OCI-LY3 (cell line): ENCODE data around the gene KATNB1.

Source experiments
- H2AFZ ChIP-seq: fragments of 200-600, 300-600 bp; shearing (Covaris generic); 2 replicates; pipeline ENCODE4 v1.6.0; 2014; ENCODE audit warnings: antibody characterized with exemption, low read depth, low read length
- H3K27ac ChIP-seq: fragments of 200-600, 300-600 bp; sonication (generic); 2 replicates; pipeline ENCODE4 v1.5.1; 2014; ENCODE audit warnings: mild to moderate bottlenecking, low read length, moderate library complexity, mixed read lengths
- H3K27me3 ChIP-seq: fragments of 200-600, 300-600 bp; sonication (generic); 2 replicates; pipeline ENCODE4 v1.6.1; 2014; ENCODE audit warnings: low read depth, low read length, mixed read lengths
- H3K36me3 ChIP-seq: fragments of 200-600, 300-600 bp; sonication (generic); replicated peaks from 2 replicates; pipeline ENCODE3; 2014; ENCODE audit warnings: low read depth, low read length, mixed read lengths
- H3K4me1 ChIP-seq: fragments of 300-600, 200-600 bp; sonication (generic); 2 replicates; pipeline ENCODE4 v1.6.1; 2014; ENCODE audit warnings: low read length, mixed read lengths
- H3K4me2 ChIP-seq: fragments of 200-600, 300-600 bp; sonication (generic); 2 replicates; pipeline ENCODE4 v1.6.1; 2014; ENCODE audit warnings: low read length, mixed read lengths
- H3K4me3 ChIP-seq: fragments of 300-600, 200-600 bp; sonication (generic); 2 replicates; pipeline ENCODE4 v1.5.1; 2014; ENCODE audit warnings: antibody characterized with exemption, mild to moderate bottlenecking, low read length, moderate library complexity
- H3K79me2 ChIP-seq: fragments of 300-600, 200-600 bp; shearing (Covaris generic); 2 replicates; pipeline ENCODE4 v1.6.1; 2014; ENCODE audit warnings: mild to moderate bottlenecking, low read length, mixed read lengths
- H3K9ac ChIP-seq: fragments of 300-600, 200-600 bp; shearing (Covaris generic); 2 replicates; pipeline ENCODE4 v1.6.0; 2014; ENCODE audit warnings: mild to moderate bottlenecking, low read length, moderate library complexity
- H3K9me3 ChIP-seq: fragments of 200-600, 300-600 bp; shearing (Covaris generic); 2 replicates; pipeline ENCODE4 v1.6.1; 2014; ENCODE audit warnings: low read length, mixed read lengths; ENCODE audit not compliant: insufficient read depth
- H4K20me1 ChIP-seq: fragments of 200-600, 300-600 bp; sonication (generic); 2 replicates; pipeline ENCODE4 v1.6.1; 2016; ENCODE audit warnings: low read length, mixed read lengths; ENCODE audit not compliant: insufficient read depth
- EZH2phosphoT487 ChIP-seq: fragments of 200-600 bp; shearing (Covaris generic); IDR thresholded peaks from 2 replicates; pipeline ENCODE4 v1.6.1; 2018; ENCODE audit warnings: antibody characterized with exemption, mixed run types, low read depth
- TF ChIP-seq, protein P1 (sequence below): fragments of 200-600, 300-600 bp; sonication (generic); IDR thresholded peaks from 2 replicates; pipeline ENCODE4 v1.5.1; 2014; ENCODE audit warnings: antibody characterized with exemption, low read length, low read depth

The KATNB1 gene

GRCh38 chr16:57720142-57720575 is 15.4 kb upstream of the KATNB1 start:
- Histone ChIP-seq H3K79me2 (no peaks in the 10 kb centered on the region), H3K9me3 (no peaks in the 10 kb centered on the region), H3K36me3 (no peaks in the 10 kb centered on the region), H3K4me1 (peaks cover 3% of the 10 kb centered on the region; the same call in 1 of the 2 replicates), H3K4me2 (no peak overlapping the region), H4K20me1 (no peaks in the 10 kb centered on the region), H2AFZ (no peak overlapping the region), H3K27me3 (peaks cover 8% of the 10 kb centered on the region), H3K27ac (no peak overlapping the region), H3K9ac (no peak overlapping the region), H3K4me3 (no peak overlapping the region)
- TF ChIP-seq, protein P1, sequence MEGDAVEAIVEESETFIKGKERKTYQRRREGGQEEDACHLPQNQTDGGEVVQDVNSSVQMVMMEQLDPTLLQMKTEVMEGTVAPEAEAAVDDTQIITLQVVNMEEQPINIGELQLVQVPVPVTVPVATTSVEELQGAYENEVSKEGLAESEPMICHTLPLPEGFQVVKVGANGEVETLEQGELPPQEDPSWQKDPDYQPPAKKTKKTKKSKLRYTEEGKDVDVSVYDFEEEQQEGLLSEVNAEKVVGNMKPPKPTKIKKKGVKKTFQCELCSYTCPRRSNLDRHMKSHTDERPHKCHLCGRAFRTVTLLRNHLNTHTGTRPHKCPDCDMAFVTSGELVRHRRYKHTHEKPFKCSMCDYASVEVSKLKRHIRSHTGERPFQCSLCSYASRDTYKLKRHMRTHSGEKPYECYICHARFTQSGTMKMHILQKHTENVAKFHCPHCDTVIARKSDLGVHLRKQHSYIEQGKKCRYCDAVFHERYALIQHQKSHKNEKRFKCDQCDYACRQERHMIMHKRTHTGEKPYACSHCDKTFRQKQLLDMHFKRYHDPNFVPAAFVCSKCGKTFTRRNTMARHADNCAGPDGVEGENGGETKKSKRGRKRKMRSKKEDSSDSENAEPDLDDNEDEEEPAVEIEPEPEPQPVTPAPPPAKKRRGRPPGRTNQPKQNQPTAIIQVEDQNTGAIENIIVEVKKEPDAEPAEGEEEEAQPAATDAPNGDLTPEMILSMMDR, result peak; percentile 61
- TF ChIP-seq EZH2phosphoT487, result no peak

- Histone ChIP-seq H3K4me3 (no peak overlapping the region), H3K27ac (no peak overlapping the region), H3K27me3 (no peaks in the 10 kb centered on the region), H3K4me1 (peaks cover 6% of the 10 kb centered on the region; the same call in 1 of the 2 replicates), H3K36me3 (no peaks in the 10 kb centered on the region), H3K9ac (no peak overlapping the region), H3K4me2 (no peak overlapping the region), H3K79me2 (no peaks in the 10 kb centered on the region), H3K9me3 (no peaks in the 10 kb centered on the region), H2AFZ (no peak overlapping the region), H4K20me1 (no peaks in the 10 kb centered on the region)
- no peak for TF ChIP-seq EZH2phosphoT487
- TF ChIP-seq, protein P1, result no peak
Observed at GRCh38 chr16:57721356-57722209, 14.0 kb upstream of the KATNB1 start.

DNA sequence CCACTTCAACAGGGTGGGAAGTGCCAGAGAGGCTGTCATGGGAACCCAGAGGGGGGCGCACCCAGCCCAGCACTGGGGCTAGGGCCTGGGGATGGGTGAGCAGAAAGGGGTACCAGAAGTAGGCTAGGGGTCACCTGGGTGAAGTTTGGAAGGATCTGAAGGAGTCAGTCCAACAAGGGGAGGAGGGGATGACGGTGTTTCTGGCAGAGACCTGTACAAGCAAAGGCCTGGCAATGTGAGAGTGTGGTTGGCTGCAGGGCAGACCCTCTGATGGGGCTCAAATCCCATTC is 13.4 kb upstream of the KATNB1 start:
- H3K27me3 ChIP-seq, result no peaks in the 10 kb centered on the region
- no peak overlapping the region for H2AFZ ChIP-seq
- TF ChIP-seq, protein P1, result no peak
- no peak for TF ChIP-seq EZH2phosphoT487
- H3K4me2 ChIP-seq, result no peak overlapping the region
- no peaks in the 10 kb centered on the region for H3K36me3 ChIP-seq
- H3K79me2 ChIP-seq, result no peaks in the 10 kb centered on the region
- H3K27ac ChIP-seq, result no peak overlapping the region
- no peaks in the 10 kb centered on the region for H4K20me1 ChIP-seq
- peaks cover 6% of the 10 kb centered on the region; the same call in 1 of the 2 replicates for H3K4me1 ChIP-seq
- H3K9ac ChIP-seq, result no peak overlapping the region
- H3K9me3 ChIP-seq, result no peaks in the 10 kb centered on the region
- no peak overlapping the region for H3K4me3 ChIP-seq

DNA sequence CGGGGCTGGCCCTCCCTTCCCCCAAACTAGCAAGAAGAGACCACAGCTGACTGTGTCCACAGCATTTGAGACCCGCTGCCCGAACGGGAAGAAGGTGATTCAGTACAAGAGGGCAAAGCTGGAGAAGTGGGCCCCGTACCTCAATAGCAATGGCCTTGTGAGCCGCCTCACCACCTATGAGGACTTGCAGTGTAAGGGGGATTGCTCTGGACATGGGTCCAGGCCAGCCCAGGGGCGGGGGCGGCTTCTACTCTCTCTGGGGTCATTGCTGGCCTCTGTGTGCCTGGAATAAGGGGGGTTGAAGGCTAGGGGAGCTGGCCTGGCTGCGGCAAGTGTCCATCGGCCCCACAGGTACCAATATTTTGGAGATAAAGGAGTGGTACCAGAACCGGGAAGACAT is 12.9 kb upstream of the KATNB1 start:
- Histone ChIP-seq H2AFZ (no peak overlapping the region), H3K4me3 (no peak overlapping the region), H3K4me2 (no peak overlapping the region), H4K20me1 (no peaks in the 10 kb centered on the region), H3K4me1 (peaks cover 6% of the 10 kb centered on the region; the same call in 1 of the 2 replicates), H3K9me3 (no peaks in the 10 kb centered on the region), H3K27ac (no peak overlapping the region), H3K79me2 (no peaks in the 10 kb centered on the region), H3K36me3 (no peaks in the 10 kb centered on the region), H3K27me3 (no peaks in the 10 kb centered on the region), H3K9ac (no peak overlapping the region)
- TF ChIP-seq, protein P1, result no peak
- TF ChIP-seq EZH2phosphoT487, result no peak
